Upper lobe of right lung (tissue), 1 donor: ENCODE data around the gene OSMR. TPM values are rescaled to one million over a fixed set of nuclear protein-coding genes. Genes with fewer than 3 reads are reported as not detected.

Experiments
- ATAC-seq: fragments of 200-7000 bp; cut with Tn5 transposase; one replicate; pipeline ENCODE4 v1.9.1; 2020; ENCODE audit warnings: mild to moderate bottlenecking, moderate library complexity
- DNase-seq: peaks from one replicate; pipeline ENCODE4 v3.0.0-alpha.2; 2020
- H3K27ac ChIP-seq: fragments of 200-600 bp; one replicate; pipeline ENCODE4 v1.8.0; 2022
- H3K27me3 ChIP-seq: fragments of 200-600 bp; one replicate; pipeline ENCODE4 v1.8.0; 2022; ENCODE audit warnings: mild to moderate bottlenecking
- H3K36me3 ChIP-seq: fragments of 200-600 bp; one replicate; pipeline ENCODE4 v1.8.0; 2022
- H3K4me1 ChIP-seq: fragments of 200-600 bp; one replicate; pipeline ENCODE4 v1.8.0; 2022
- H3K4me3 ChIP-seq: fragments of 200-600 bp; one replicate; pipeline ENCODE4 v1.8.0; 2022; ENCODE audit warnings: mild to moderate bottlenecking
- H3K9me3 ChIP-seq: fragments of 200-600 bp; one replicate; pipeline ENCODE4 v1.8.0; 2022
- intact Hi-C: fragments of 100-400 bp; cut with DNase I; formaldehyde crosslinking; loops from one replicate; pipeline ENCODE4 v1.11.0; 2022
- total RNA-seq: library from RNA; stranded (reverse); fragmentation: NEBNext Ultra II Directional; extraction: Animal tissue kit (Norgen Biotek cat#: 25700); gene quantifications from one replicate; pipeline ENCODE4 v1.2.1, GENCODE V29; 2021
- TF ChIP-seq, protein P1 (sequence below): fragments of 200-600 bp; IDR thresholded peaks from one replicate; pipeline ENCODE4 v1.8.0; 2022; ENCODE audit warnings: antibody characterized with exemption
- donor health status: DM: no; HTN: yes; CAD: no; lungs with severe emphysema.

The OSMR gene
- total RNA-seq, 1 donor from 2014 or later: 85.6 TPM

DNA sequence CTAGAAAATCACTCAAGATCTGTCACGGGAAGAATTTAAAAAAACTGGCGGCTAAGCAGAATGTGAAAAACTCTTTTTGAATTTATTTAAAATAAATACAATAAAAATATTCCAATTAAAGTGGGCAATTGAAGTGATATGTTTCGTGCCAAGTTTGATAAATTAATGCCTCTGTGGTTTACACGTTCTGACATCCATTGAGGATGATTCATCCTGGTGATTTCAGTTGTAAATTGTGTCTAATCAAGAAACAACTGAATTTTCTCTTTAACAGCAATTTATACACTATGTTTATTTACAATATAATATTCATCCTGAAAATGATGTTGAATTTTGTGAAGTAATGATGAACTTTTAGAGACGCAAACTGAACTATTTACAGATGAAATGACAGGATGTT, 21.0 kb upstream of the OSMR start:
- TF ChIP-seq, protein P1, sequence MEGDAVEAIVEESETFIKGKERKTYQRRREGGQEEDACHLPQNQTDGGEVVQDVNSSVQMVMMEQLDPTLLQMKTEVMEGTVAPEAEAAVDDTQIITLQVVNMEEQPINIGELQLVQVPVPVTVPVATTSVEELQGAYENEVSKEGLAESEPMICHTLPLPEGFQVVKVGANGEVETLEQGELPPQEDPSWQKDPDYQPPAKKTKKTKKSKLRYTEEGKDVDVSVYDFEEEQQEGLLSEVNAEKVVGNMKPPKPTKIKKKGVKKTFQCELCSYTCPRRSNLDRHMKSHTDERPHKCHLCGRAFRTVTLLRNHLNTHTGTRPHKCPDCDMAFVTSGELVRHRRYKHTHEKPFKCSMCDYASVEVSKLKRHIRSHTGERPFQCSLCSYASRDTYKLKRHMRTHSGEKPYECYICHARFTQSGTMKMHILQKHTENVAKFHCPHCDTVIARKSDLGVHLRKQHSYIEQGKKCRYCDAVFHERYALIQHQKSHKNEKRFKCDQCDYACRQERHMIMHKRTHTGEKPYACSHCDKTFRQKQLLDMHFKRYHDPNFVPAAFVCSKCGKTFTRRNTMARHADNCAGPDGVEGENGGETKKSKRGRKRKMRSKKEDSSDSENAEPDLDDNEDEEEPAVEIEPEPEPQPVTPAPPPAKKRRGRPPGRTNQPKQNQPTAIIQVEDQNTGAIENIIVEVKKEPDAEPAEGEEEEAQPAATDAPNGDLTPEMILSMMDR: no peak

DNA sequence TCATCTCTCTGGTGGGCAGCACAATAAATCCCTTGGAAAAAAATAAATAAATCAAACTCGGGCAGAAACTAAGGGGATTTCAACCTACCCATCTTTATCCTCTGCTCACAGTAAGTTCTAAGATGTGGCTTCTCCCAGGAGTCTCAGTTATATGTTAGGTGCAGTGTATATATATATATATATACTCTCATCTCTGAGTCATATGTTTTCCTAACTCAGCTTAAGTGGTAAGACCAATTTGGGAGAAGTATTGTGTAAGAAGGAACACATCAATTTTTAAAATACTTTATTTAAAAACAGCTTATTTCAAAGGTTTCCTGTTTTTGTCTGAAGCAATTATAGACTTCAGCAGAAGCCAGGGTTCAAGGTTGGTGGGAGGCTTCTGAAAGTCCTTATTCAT, 20.3 kb upstream of the OSMR start:
- no peak overlapping the region for H3K27ac ChIP-seq
- H3K9me3 ChIP-seq: no peaks in the 10 kb centered on the region
- no peak for ATAC-seq
- no peaks in the 10 kb centered on the region for H3K27me3 ChIP-seq
- TF ChIP-seq, protein P1: no peak
- H3K4me3 ChIP-seq: no peak overlapping the region
- intact Hi-C loops: no loop called here
- no peak for DNase-seq
- no peaks in the 10 kb centered on the region for H3K4me1 ChIP-seq
- no peaks in the 10 kb centered on the region for H3K36me3 ChIP-seq

More for the DNA sequence above, 21.0 kb upstream of the OSMR start:
- Histone ChIP-seq H3K4me3 (no peak overlapping the region), H3K27me3 (no peaks in the 10 kb centered on the region), H3K27ac (no peak overlapping the region), H3K36me3 (no peaks in the 10 kb centered on the region), H3K9me3 (no peaks in the 10 kb centered on the region), H3K4me1 (no peaks in the 10 kb centered on the region)
- DNase-seq (no peak), ATAC-seq (no peak)
- intact Hi-C loops: no loop called here

DNA sequence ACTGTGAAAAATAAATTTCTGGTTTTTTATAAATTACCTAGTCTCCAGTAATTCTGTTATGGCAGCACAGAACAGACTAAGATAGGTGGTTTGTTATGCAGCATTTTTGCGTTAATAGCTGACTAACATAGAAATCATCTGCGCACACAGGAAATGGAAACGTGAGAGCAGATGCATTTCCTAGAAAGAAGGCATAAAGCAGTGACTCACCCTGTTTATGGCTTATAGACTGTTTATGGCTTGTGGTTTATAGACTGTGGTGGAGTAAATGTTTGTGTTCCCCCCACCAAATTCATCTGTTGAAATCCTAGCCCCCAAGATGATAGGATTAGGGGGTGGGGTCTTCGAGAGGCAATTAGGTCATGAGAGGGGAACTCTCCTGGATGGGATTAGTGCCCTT, 18.3 kb upstream of the OSMR start:
- no peaks in the 10 kb centered on the region for H3K36me3 ChIP-seq
- intact Hi-C loops: no loop called here
- TF ChIP-seq, protein P1: no peak
- H3K4me3 ChIP-seq: no peak overlapping the region
- H3K27me3 ChIP-seq: no peaks in the 10 kb centered on the region
- H3K27ac ChIP-seq: no peak overlapping the region
- no peaks in the 10 kb centered on the region for H3K9me3 ChIP-seq
- DNase-seq (no peak), ATAC-seq (no peak)
- no peaks in the 10 kb centered on the region for H3K4me1 ChIP-seq

DNA sequence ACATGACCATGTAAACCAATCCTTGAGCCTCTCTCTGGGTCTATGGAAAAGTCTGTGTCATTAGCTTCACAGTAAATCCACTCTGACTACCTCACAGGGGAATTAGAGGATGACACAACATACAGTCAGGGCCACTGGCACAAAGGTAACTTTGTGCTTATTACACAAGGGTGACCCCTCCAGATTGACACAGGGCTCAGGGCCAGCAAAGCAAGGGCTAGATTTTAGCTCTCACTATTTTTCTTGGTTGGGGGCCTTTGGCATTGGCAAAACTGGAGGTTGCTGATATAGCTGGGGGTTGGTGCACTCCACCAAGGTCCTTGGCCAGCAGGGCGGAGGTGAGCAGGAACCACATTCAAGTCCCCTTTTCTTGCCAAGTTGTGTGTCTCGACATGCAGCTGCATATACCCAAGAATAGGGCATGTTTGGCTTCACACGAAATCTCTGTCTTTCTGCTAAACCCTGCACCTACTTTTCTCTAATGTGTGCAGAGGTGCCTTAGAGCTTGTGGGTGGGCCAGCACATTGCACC, 15.2 kb upstream of the OSMR start:
- Histone ChIP-seq H3K9me3 (no peaks in the 10 kb centered on the region), H3K36me3 (no peaks in the 10 kb centered on the region), H3K4me3 (no peak overlapping the region), H3K27me3 (no peaks in the 10 kb centered on the region), H3K27ac (no peak overlapping the region), H3K4me1 (no peaks in the 10 kb centered on the region)
- DNase-seq: no peak
- intact Hi-C loops: loop anchor here (5.0 kb wide), 1 partner anchor 92 kb away; no protein-coding TSS in a partner anchor
- TF ChIP-seq, protein P1: no peak
- no peak for ATAC-seq

DNA sequence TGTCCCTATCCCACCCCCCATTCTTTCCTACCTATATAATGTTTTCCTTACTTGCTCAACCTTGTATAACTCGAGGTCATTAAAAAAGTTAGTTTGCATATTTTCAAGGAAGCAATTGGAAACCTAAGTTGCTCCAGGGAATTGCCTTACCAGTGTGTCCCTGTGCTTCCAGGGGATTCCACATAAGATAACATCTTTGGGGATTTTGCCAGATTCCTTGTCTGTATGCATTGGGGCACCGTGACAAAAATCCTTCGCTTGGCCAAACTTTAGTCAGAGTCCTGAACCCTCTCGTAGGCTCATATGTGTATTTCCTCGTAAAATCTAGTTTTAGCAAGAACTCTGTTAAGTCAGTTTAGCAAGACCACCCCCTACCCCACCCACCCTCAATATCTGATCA, 14.7 kb upstream of the OSMR start:
- Histone ChIP-seq H3K27me3 (no peaks in the 10 kb centered on the region), H3K27ac (no peak overlapping the region), H3K9me3 (no peaks in the 10 kb centered on the region), H3K4me3 (no peak overlapping the region), H3K4me1 (no peaks in the 10 kb centered on the region), H3K36me3 (no peaks in the 10 kb centered on the region)
- TF ChIP-seq, protein P1: no peak
- ATAC-seq (no peak), DNase-seq (no peak)
- intact Hi-C loops: loop anchor here (5.0 kb wide), 1 partner anchor 91 kb away; no protein-coding TSS in a partner anchor

DNA sequence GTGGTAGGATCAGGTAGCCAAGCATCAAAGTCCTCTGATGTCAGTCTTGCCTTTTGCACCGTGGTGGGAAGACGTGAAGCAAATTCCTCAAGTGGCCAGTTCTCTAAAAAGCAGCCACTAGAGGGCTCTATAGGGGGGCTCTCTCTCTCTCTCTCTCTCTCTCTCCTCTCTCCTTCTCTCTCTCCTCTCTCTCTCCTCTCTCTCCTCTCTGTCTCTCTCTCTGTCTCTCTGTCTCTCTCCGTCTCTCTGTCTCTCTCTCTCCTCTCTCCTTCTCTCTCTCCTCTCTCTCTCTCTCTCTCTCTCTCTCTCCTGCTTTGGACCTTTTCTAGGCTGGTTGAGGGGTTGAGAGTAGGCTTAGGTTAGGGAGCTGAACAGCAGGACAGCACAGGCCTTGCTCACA, 13.9 kb upstream of the OSMR start:
- TF ChIP-seq, protein P1: peak; percentile 37
- DNase-seq: no peak
- Histone ChIP-seq H3K9me3 (no peaks in the 10 kb centered on the region), H3K4me3 (no peak overlapping the region), H3K27me3 (no peaks in the 10 kb centered on the region), H3K4me1 (no peaks in the 10 kb centered on the region), H3K36me3 (no peaks in the 10 kb centered on the region), H3K27ac (no peak overlapping the region)
- intact Hi-C loops: loop anchor here (5.0 kb wide), 1 partner anchor 90 kb away; no protein-coding TSS in a partner anchor
- ATAC-seq: peak; percentile 81
